Keratinocyte (primary cell): ENCODE data around the gene ZNF423.

Experiments used
- CTCF ChIP-seq, 3 experiments: IDR thresholded peaks in 1 of 3; conservative IDR thresholded peaks in 1 of 3; optimal IDR thresholded peaks in 1 of 3; 2 replicates in 2 of 3; 3 replicates in 1 of 3; pipeline versions ENCODE3 to v1.5.1; 2011; ENCODE audit warnings: low read length in 3 of 3, mild to moderate bottlenecking in 3 of 3, moderate library complexity in 2 of 3, control low read depth in 1 of 3, inconsistent platforms in 1 of 3; ENCODE audit not compliant: insufficient read depth in 2 of 3; ENCODE audit errors: extremely low read depth in 1 of 3
- EZH2 ChIP-seq: IDR thresholded peaks from one replicate; pipeline ENCODE4 v1.6.1; 2012; ENCODE audit warnings: inconsistent platforms, mild to moderate bottlenecking, low read length, moderate library complexity

- TF ChIP-seq CTCF (optimal IDR thresholded peaks at IDR 0.05 in 1 of 3, IDR thresholded peaks at IDR 0.05 in 1 of 3, conservative IDR thresholded peaks at IDR 0.05 in 1 of 3; ENCODE audit: extremely low read depth in 1 of 3, insufficient read depth in 2 of 3, low read length in 3 of 3), result no peak
- no peak for TF ChIP-seq EZH2
Observed at GRCh38 chr16:49661465-49662187, 194.3 kb downstream of the ZNF423 start.
